ENCODE data around the gene ADGRL3. TPM values are rescaled to one million over a fixed set of nuclear protein-coding genes. Genes with fewer than 3 reads are reported as not detected.
A peak's percentile ranks its signal among the peaks of the same experiment; 100 is the strongest.

Gene ADGRL3
- total and polyA plus RNA-seq, 4 donors, result 0.39 to 59.9 (median 2.9) TPM

DNA sequence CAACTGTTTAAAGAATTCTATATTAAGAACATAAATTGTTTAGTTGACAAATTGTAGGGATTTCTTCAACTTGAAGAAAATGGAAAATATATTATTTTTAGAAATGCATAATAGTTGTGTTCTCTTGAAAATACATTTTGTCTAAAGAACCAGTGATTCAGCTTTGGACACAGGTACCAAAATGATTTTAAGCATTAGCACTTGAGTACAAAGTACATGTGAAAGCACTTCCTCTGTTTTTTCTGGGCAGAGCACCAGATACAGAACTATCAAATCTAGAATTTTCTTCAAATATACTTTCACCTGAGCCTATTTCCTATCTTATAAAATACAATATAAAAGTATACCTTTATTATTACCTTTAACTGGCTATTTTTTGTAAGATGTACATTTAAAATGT, 539.8 kb downstream of the ADGRL3 start:
- peaks cover 0 to 16% (median 3%) of the 10 kb centered on the region in 5 donors for H3K4me1 ChIP-seq (ENCODE audit: control insufficient read depth in 5 of 5, insufficient read depth in 5 of 5, low read length in 5 of 5)
- TF ChIP-seq, protein P1, sequence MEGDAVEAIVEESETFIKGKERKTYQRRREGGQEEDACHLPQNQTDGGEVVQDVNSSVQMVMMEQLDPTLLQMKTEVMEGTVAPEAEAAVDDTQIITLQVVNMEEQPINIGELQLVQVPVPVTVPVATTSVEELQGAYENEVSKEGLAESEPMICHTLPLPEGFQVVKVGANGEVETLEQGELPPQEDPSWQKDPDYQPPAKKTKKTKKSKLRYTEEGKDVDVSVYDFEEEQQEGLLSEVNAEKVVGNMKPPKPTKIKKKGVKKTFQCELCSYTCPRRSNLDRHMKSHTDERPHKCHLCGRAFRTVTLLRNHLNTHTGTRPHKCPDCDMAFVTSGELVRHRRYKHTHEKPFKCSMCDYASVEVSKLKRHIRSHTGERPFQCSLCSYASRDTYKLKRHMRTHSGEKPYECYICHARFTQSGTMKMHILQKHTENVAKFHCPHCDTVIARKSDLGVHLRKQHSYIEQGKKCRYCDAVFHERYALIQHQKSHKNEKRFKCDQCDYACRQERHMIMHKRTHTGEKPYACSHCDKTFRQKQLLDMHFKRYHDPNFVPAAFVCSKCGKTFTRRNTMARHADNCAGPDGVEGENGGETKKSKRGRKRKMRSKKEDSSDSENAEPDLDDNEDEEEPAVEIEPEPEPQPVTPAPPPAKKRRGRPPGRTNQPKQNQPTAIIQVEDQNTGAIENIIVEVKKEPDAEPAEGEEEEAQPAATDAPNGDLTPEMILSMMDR (IDR thresholded peaks at IDR 0.05; ENCODE audit: control extremely low read depth, extremely low read depth), result no peak
- H3K4me3 ChIP-seq, result no peak overlapping the region
- DNase-seq (no peak), ATAC-seq (ENCODE audit: insufficient read depth, low FRiP score) (no peak)
- H3K27ac ChIP-seq (ENCODE audit: low read depth in 1 of 2, low read length in 1 of 2), result no peak overlapping the region
- peaks cover 0 to 3% (median 0%) of the 10 kb centered on the region in 4 donors for H3K9me3 ChIP-seq (ENCODE audit: control insufficient read depth in 4 of 4, insufficient read depth in 3 of 4, low read length in 3 of 4)
- H3K36me3 ChIP-seq (ENCODE audit: control insufficient read depth in 4 of 4, insufficient read depth in 4 of 4, low read length in 4 of 4), result no peaks in the 10 kb centered on the region
- no peaks in the 10 kb centered on the region for H3K27me3 ChIP-seq (ENCODE audit: control insufficient read depth in 3 of 3, insufficient read depth in 3 of 3, low read length in 2 of 3)
- no peak overlapping the region for H3K9ac ChIP-seq (ENCODE audit: insufficient read depth in 1 of 2, low read length in 2 of 2)

DNA sequence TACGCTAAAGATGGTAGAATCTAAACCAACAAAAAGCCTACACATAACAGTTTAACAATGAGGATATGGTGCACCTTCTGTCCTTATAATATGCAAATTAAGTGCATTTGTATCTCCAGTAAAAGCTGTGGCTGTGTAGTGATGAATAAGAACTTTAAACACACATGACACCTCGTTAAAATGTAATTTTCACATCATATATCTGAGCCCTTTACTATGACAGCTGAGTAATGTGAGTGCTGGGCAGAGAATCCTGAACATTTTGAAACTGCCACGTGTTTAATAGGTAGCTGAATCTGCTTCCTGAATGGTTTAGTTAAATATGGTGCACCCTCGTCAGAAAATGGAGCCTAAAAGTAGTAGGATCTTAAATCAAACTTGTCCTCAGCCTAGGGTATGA, 540.8 kb downstream of the ADGRL3 start:
- no peak for ATAC-seq (ENCODE audit: insufficient read depth, low FRiP score)
- Histone ChIP-seq H3K36me3 (ENCODE audit: control insufficient read depth in 4 of 4, insufficient read depth in 4 of 4, low read length in 4 of 4) (no peaks in the 10 kb centered on the region), H3K27me3 (ENCODE audit: control insufficient read depth in 3 of 3, insufficient read depth in 3 of 3, low read length in 2 of 3) (no peaks in the 10 kb centered on the region), H3K27ac (ENCODE audit: low read depth in 1 of 2, low read length in 1 of 2) (no peak overlapping the region), H3K4me1 (ENCODE audit: control insufficient read depth in 5 of 5, insufficient read depth in 5 of 5, low read length in 5 of 5) (peaks cover 0 to 16% (median 3%) of the 10 kb centered on the region in 5 donors), H3K9ac (ENCODE audit: insufficient read depth in 1 of 2, low read length in 2 of 2) (no peak overlapping the region), H3K9me3 (ENCODE audit: control insufficient read depth in 4 of 4, insufficient read depth in 3 of 4, low read length in 3 of 4) (peaks cover 0 to 3% (median 0%) of the 10 kb centered on the region in 4 donors), H3K4me3 (no peak overlapping the region)
- 43 to 50% methylated on average over 4 of the region's 4 CpGs for WGBS, 2 donors
- TF ChIP-seq, protein P1 (IDR thresholded peaks at IDR 0.05; ENCODE audit: control extremely low read depth, extremely low read depth), result no peak
- peak in 1 of 3 donors; percentile 35 for DNase-seq

DNA sequence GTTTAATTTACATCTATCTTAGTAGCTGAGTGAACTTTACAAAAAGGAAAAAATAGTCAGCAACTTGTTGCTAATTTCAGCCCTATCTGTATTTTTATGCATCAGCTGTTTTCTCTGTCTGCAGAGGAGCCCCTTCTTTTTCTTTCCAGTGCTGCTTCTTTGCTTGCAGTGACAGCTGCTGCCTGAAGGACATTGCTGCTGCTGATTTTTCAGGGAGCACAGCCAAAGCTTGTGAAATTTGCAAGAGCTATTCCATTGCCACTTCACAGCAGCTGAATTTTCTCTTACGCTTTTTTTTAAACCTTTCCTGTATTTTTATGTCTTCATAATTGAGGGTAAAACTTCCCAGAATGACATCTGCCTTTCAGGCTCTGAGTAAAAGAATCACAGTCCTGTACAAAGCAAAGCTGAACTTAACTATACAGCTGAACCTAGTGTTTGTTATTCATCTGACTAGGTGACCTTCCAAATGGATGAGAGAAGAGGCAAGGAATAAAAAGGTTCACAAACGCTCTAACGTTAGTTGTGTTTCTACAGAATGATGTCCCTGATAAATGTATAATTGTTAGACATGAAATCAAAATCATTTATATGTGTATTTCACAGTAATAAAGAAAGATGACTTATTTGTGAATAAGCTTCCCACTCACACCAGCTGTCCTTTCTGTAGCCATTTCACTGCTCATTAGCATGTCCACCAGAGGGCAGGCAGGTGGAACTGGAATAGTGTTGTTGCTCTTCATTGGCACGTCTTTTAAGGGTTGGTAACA, 541.4 kb downstream of the ADGRL3 start:
- H3K9me3 ChIP-seq (ENCODE audit: control insufficient read depth in 4 of 4, insufficient read depth in 3 of 4, low read length in 3 of 4), result peaks cover 0 to 3% (median 0%) of the 10 kb centered on the region in 4 donors
- ATAC-seq (ENCODE audit: insufficient read depth, low FRiP score), result peak; percentile 19
- 60 to 69% methylated on average over 4 of the region's 4 CpGs for WGBS, 2 donors

More for the DNA sequence above, 541.4 kb downstream of the ADGRL3 start:
- TF ChIP-seq, protein P1 (IDR thresholded peaks at IDR 0.05; ENCODE audit: control extremely low read depth, extremely low read depth), result no peak
- H3K4me3 ChIP-seq, result no peak overlapping the region
- H3K4me1 ChIP-seq (ENCODE audit: control insufficient read depth in 5 of 5, insufficient read depth in 5 of 5, low read length in 5 of 5), result peaks cover 0 to 16% (median 3%) of the 10 kb centered on the region in 5 donors
- H3K36me3 ChIP-seq (ENCODE audit: control insufficient read depth in 4 of 4, insufficient read depth in 4 of 4, low read length in 4 of 4), result no peaks in the 10 kb centered on the region
- DNase-seq, result peak; percentile 82 to 96 (median 93)
- H3K27ac ChIP-seq (ENCODE audit: low read depth in 1 of 2, low read length in 1 of 2), result peak overlapping the region in 1 of 2 donors; percentile 21
- H3K27me3 ChIP-seq (ENCODE audit: control insufficient read depth in 3 of 3, insufficient read depth in 3 of 3, low read length in 2 of 3), result no peaks in the 10 kb centered on the region
- no peak overlapping the region for H3K9ac ChIP-seq (ENCODE audit: insufficient read depth in 1 of 2, low read length in 2 of 2)
